Measurements from ENCODE around the gene FAM221B. TPM values are rescaled to one million over a fixed set of nuclear protein-coding genes. Genes with fewer than 3 reads are reported as not detected.
A peak's percentile ranks its signal among the peaks of the same experiment; 100 is the strongest.

FAM221B gene
- total and polyA plus RNA-seq, 9 of the 15 experiments (the other 6 are each of a cell fraction or from before 2014, with no cell fraction given) = 0.01 TPM; not detected in 8

- no peak for TF ChIP-seq ZNF668 (CRISPR knock-in tag; IDR thresholded peaks at IDR 0.05)
- TF ChIP-seq NR2C2 (CRISPR knock-in tag; IDR thresholded peaks at IDR 0.05) = no peak
- TF ChIP-seq NR2C2 (tag; IDR thresholded peaks at IDR 0.05) = no peak
- 0 out of 2 replicates have a peak, but pooled peaks have one; percentile 7 for TF ChIP-seq JUND (IDR thresholded peaks at IDR 0.05; ENCODE audit: borderline replicate concordance, low read depth, low read length)
- TF ChIP-seq JUND (tag; IDR thresholded peaks at IDR 0.05; ENCODE audit: borderline replicate concordance, low read depth, low read length) = no peak; the same call in 2 of the 3 replicates
- no peak for TF ChIP-seq ZNF699 (CRISPR knock-in tag; IDR thresholded peaks at IDR 0.05; ENCODE audit: insufficient replicate concordance)
- no peak for TF ChIP-seq ELF4 (CRISPR knock-in tag; IDR thresholded peaks at IDR 0.05)
- no peak for TF ChIP-seq REST (IDR thresholded peaks at IDR 0.05; ENCODE audit: borderline replicate concordance)
- no peak for TF ChIP-seq REST (CRISPR knock-in tag; IDR thresholded peaks at IDR 0.05; ENCODE audit: low read depth)
- TF ChIP-seq USF1 (CRISPR knock-in tag; IDR thresholded peaks at IDR 0.05) = no peak
- TF ChIP-seq COPS2 (conservative IDR thresholded peaks at IDR 0.05) = no peak
- no peak for TF ChIP-seq PKNOX1 (IDR thresholded peaks at IDR 0.05)
Observed at GRCh38 chr9:35801328-35802128, 27.0 kb downstream of the FAM221B start (continued).

Data from K562 (cell line).